Hepatocyte (in vitro differentiated cells): Measurements from ENCODE around the gene MBD5. TPM values are rescaled to one million over a fixed set of nuclear protein-coding genes. Genes with fewer than 3 reads are reported as not detected.

Experiments
- DNase-seq: peaks from one replicate; pipeline ENCODE4 v3.0.0-alpha.2; 2016; ENCODE audit warnings: low spot score
- H2AFZ ChIP-seq: fragments of 200-600 bp; sonication (generic); 2 replicates; pipeline ENCODE4 v1.6.0; 2016; ENCODE audit warnings: antibody characterized with exemption, mild to moderate bottlenecking
- H3K27ac ChIP-seq: fragments of 200-600 bp; sonication (generic); 2 replicates; pipeline ENCODE4 v1.5.1; 2016; ENCODE audit warnings: mild to moderate bottlenecking
- H3K27me3 ChIP-seq: fragments of 200-600 bp; sonication (generic); 2 replicates; pipeline ENCODE4 v1.6.1; 2016
- H3K36me3 ChIP-seq: fragments of 200-600 bp; sonication (generic); replicated peaks from 2 replicates; pipeline ENCODE4 v1.5.1; 2016; ENCODE audit warnings: low read depth; ENCODE audit not compliant: insufficient read depth
- H3K4me1 ChIP-seq: fragments of 200-600 bp; sonication (generic); 2 replicates; pipeline ENCODE4 v1.5.1; 2016; ENCODE audit warnings: mild to moderate bottlenecking, moderate library complexity; ENCODE audit not compliant: insufficient read depth
- H3K4me2 ChIP-seq: fragments of 200-600 bp; sonication (generic); 2 replicates; pipeline ENCODE4 v1.6.0; 2016
- H3K4me3 ChIP-seq: fragments of 200-600 bp; sonication (generic); 2 replicates; pipeline ENCODE4 v1.5.1; 2016; ENCODE audit warnings: mild to moderate bottlenecking
- H3K79me2 ChIP-seq: fragments of 200-600 bp; sonication (generic); 2 replicates; pipeline ENCODE4 v1.6.0; 2017; ENCODE audit warnings: mild to moderate bottlenecking
- H3K9me2 ChIP-seq: fragments of 200-600 bp; sonication (generic); replicated peaks from 2 replicates; pipeline ENCODE4 v1.6.0; 2017; ENCODE audit warnings: mild to moderate bottlenecking; ENCODE audit not compliant: insufficient read depth
- H3K9me3 ChIP-seq: fragments of 200-600 bp; sonication (generic); 2 replicates; pipeline ENCODE4 v1.5.1; 2016; ENCODE audit warnings: low read depth, mild to moderate bottlenecking
- H4K20me1 ChIP-seq: fragments of 200-600 bp; sonication (generic); 2 replicates; pipeline ENCODE4 v1.6.0; 2016; ENCODE audit warnings: mild to moderate bottlenecking; ENCODE audit not compliant: insufficient read depth, poor library complexity, severe bottlenecking
- EZH2 ChIP-seq: fragments of 200-600 bp; sonication (generic); IDR thresholded peaks from 2 replicates; pipeline ENCODE4 v1.6.1; 2016; ENCODE audit warnings: antibody characterized with exemption, mild to moderate bottlenecking, borderline replicate concordance
- EZH2phosphoT487 ChIP-seq: fragments of 200-600 bp; sonication (generic); IDR thresholded peaks from one replicate; pipeline ENCODE4 v1.6.1; 2018; ENCODE audit warnings: antibody characterized with exemption, mild to moderate bottlenecking, low read depth, moderate library complexity; ENCODE audit not compliant: unreplicated experiment, severe bottlenecking
- WGBS: methylation state at CpG from one replicate; pipeline ENCODE4 v1.1.6; 2016; ENCODE audit warnings: low lambda C conversion rate; ENCODE audit errors: missing lambda C conversion rate; 5-methylcytosine and 5-hydroxymethylcytosine counted together
- polyA plus RNA-seq: library from polyadenylated mRNA; unstranded; fragments of >200 nt; fragmentation: Nextera tagmentation; extraction: Ambion mirVana; gene quantifications from 2 replicates; pipeline ENCODE4 v1.2.1, GENCODE V29; 2016
- total RNA-seq: library from RNA; depleted of rRNA; stranded (reverse); fragments of >200 nt; gene quantifications from 2 replicates; pipeline ENCODE4 v1.2.3, GENCODE V29; 2014
- TF ChIP-seq, protein P1 (sequence below): fragments of 200-600 bp; sonication (generic); IDR thresholded peaks from 2 replicates; pipeline ENCODE4 v1.5.1; 2016; ENCODE audit warnings: antibody characterized with exemption, mild to moderate bottlenecking; ENCODE audit not compliant: poor library complexity

MBD5 gene
- total and polyA plus RNA-seq, 2 experiments from 2014 or later: 20.9 to 36.2 TPM

DNA sequence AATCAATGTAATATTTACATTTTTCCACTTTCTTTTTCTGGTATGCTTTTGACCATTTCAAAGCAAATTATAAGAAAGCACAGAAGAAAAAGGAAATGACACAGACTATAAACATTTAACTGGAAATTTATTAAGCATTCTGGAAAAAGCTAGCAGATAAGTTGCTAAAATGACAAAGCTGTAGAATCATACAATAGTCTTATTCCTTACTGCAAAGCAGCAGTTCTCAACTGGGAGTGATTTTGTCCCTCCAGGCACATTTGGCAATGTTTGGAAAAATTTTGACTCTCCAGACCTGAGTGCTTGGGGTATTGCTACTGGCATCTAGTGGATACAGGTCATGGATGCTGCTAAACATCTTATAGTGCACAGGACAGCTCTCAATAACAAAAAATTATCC is 75.1 kb downstream of the MBD5 start:
- no peaks in the 10 kb centered on the region for H3K36me3 ChIP-seq
- H3K4me1 ChIP-seq: no peaks in the 10 kb centered on the region
- no peaks in the 10 kb centered on the region for H3K79me2 ChIP-seq
- no peak overlapping the region for H3K4me2 ChIP-seq
- H3K27me3 ChIP-seq: no peaks in the 10 kb centered on the region
- H3K9me2 ChIP-seq: no peaks in the 10 kb centered on the region
- no peak overlapping the region for H2AFZ ChIP-seq
- no peak for DNase-seq
- no peak overlapping the region for H3K4me3 ChIP-seq
- H3K9me3 ChIP-seq: no peaks in the 10 kb centered on the region
- no peaks in the 10 kb centered on the region for H4K20me1 ChIP-seq
- TF ChIP-seq EZH2: no peak
- TF ChIP-seq EZH2phosphoT487: no peak
- TF ChIP-seq, protein P1, sequence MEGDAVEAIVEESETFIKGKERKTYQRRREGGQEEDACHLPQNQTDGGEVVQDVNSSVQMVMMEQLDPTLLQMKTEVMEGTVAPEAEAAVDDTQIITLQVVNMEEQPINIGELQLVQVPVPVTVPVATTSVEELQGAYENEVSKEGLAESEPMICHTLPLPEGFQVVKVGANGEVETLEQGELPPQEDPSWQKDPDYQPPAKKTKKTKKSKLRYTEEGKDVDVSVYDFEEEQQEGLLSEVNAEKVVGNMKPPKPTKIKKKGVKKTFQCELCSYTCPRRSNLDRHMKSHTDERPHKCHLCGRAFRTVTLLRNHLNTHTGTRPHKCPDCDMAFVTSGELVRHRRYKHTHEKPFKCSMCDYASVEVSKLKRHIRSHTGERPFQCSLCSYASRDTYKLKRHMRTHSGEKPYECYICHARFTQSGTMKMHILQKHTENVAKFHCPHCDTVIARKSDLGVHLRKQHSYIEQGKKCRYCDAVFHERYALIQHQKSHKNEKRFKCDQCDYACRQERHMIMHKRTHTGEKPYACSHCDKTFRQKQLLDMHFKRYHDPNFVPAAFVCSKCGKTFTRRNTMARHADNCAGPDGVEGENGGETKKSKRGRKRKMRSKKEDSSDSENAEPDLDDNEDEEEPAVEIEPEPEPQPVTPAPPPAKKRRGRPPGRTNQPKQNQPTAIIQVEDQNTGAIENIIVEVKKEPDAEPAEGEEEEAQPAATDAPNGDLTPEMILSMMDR: no peak
- no peak overlapping the region for H3K27ac ChIP-seq

DNA sequence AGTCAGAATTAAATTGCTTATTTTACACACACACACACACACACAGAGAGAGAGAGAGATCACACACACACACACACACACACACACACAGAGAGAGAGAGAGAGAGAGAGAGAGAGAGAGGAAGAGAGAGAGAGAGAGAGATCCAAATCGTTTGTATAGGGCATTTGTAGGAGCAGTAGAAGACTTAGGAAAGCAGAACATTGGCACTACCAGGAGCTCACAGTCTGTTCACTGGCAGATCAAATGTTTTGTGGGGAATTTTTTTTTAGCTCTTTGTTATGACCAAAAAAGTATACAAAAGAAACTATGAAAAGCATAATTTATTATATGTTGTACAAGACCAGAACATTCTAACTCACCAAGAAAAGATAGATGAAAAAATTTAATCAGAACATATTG is 81.8 kb downstream of the MBD5 start:
- Histone ChIP-seq H3K4me1 (no peaks in the 10 kb centered on the region), H3K9me2 (no peaks in the 10 kb centered on the region), H3K9me3 (no peaks in the 10 kb centered on the region), H4K20me1 (no peaks in the 10 kb centered on the region), H2AFZ (no peak overlapping the region), H3K79me2 (no peaks in the 10 kb centered on the region), H3K27me3 (no peaks in the 10 kb centered on the region), H3K27ac (no peak overlapping the region), H3K4me3 (no peak overlapping the region), H3K36me3 (no peaks in the 10 kb centered on the region), H3K4me2 (no peak overlapping the region)
- 71% methylated on average over 1 of the region's 1 CpG for WGBS
- DNase-seq: no peak
- no peak for TF ChIP-seq EZH2
- TF ChIP-seq, protein P1: no peak
- no peak for TF ChIP-seq EZH2phosphoT487

DNA sequence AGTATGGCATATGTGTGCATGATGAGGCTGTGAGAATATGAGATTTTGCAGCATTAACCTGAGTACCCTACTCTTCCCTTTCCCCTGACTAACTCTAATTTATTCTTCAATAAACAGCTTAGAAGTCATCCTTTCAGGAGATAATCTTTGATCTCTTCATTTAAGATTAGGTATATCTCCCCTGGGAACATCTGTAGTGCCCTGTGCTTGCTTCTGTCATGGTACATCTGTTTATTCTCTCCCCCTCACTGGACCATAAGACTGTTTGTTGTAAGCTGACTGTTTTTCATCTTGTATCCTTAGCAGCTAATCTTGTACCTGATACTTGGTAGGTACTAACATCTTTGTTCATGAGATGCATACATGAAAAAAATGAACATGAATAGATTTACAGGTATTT is 83.1 kb downstream of the MBD5 start:
- TF ChIP-seq, protein P1: no peak
- no peak for TF ChIP-seq EZH2phosphoT487
- no peak for TF ChIP-seq EZH2
- Histone ChIP-seq H3K27me3 (no peaks in the 10 kb centered on the region), H4K20me1 (no peaks in the 10 kb centered on the region), H3K4me1 (no peaks in the 10 kb centered on the region), H3K9me2 (no peaks in the 10 kb centered on the region), H2AFZ (no peak overlapping the region), H3K27ac (no peak overlapping the region), H3K79me2 (no peaks in the 10 kb centered on the region), H3K4me2 (no peak overlapping the region), H3K9me3 (no peaks in the 10 kb centered on the region), H3K4me3 (no peak overlapping the region), H3K36me3 (no peaks in the 10 kb centered on the region)
- DNase-seq: no peak

DNA sequence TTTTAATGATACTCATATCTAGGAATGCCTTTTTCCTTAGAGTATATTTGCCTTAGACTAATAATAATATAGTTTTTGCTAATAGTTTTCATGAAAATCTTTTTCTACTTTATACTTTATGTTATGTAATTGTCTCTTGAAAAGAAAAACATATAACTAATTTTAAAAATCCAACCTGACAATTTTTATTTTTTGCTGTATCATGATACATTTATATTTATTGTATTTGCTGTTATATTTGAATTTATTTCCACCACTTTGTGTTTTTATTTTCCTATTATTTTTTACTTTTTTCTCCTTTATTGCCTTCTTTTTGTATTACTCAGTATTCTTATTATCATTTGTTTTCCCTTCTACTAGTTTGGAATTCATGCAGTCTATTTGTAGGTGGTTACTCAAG is 85.4 kb downstream of the MBD5 start:
- no peaks in the 10 kb centered on the region for H3K79me2 ChIP-seq
- H3K9me2 ChIP-seq: no peaks in the 10 kb centered on the region
- H3K9me3 ChIP-seq: no peaks in the 10 kb centered on the region
- DNase-seq: no peak
- no peak for TF ChIP-seq EZH2
- TF ChIP-seq, protein P1: no peak
- TF ChIP-seq EZH2phosphoT487: no peak
- H3K4me2 ChIP-seq: no peak overlapping the region
- no peaks in the 10 kb centered on the region for H3K4me1 ChIP-seq
- no peaks in the 10 kb centered on the region for H3K27me3 ChIP-seq
- H4K20me1 ChIP-seq: no peaks in the 10 kb centered on the region
- H3K4me3 ChIP-seq: no peak overlapping the region
- no peak overlapping the region for H3K27ac ChIP-seq
- H2AFZ ChIP-seq: no peak overlapping the region
- H3K36me3 ChIP-seq: no peaks in the 10 kb centered on the region
